UCSD-AML1 (cell line): ENCODE measurements around the gene STN1.

Experiments
- DNase-seq: peaks from one replicate; lab custom pipeline; 2025; ENCODE audit not compliant: unreplicated experiment; lab: John Stamatoyannopoulos, UW

Gene STN1

DNA sequence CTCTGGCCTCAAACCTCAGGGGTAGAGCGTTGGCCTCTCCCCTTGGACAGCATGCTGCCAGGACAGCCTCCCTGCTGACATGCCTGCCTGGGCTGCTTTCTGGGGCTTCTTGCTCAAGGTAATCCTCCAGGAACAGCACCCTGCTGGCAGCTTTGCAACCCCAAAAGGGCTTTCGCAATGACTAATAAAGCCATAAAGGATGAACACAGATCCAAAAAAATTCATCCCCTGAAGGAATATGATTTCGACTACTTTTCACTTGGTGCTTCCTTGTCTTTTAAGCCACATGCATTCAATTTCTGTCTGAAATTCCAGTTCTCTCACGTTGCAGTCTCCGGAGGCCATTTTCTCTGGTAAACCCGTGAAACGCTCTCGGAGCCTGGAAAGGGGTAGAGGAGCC, 47.5 kb downstream of the STN1 start:
- DNase-seq: no peak

DNA sequence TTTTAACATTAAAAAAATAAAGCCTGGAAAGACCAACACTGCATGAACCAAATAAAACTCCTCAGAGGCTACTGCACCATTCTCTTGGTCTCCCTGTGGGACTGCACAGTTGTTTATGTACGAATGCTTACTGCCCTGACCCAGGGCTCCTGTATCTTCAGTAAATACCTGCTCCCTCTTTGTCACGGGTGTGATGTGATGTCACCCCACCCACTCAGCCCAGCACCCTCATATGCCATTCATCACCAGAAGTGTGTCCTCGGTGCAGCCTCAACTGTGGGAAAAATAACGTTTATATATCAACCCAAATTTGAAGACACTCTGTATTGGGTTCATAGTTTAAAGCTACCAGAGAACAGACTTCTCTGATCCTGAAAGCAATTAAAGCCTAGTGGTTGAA, 48.6 kb downstream of the STN1 start:
- no peak for DNase-seq

DNA sequence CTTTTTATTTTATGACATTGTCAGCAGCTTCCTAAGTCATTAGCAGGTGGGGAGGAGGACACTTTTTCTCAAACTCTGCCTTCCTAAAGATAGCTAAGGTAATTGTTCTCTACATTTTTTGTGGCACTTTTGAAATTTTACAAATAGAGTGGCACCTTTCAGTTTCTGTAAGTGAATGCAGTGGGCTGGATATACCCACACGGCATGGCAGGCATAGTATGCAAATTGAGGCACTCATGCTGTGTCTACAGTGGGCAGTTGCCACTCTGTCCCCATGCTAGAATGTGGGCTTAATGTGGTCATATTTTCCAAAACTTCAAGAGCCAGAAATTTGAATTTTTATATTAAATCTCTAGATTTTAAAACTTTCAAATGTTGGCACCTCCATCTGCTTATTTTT, 49.8 kb downstream of the STN1 start:
- no peak for DNase-seq

DNA sequence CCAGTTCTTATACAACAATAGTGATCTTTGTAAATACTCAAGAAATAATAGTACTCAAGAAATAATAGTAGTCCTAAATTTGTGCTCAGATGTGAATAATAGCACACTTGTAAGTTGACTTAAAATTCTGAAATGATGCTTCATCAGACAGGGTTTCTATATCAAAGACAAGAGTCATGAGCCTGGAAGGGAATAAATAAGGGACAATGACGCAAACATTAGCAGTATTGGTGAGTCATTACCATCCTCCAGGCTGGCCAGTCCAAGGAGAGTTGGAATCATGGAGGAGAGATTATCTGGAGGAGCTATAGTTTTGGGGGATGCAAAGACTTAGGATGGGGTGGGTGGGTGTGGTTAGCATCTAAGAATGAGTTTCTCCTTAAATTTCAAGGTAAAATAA, 56.5 kb downstream of the STN1 start:
- no peak for DNase-seq

DNA sequence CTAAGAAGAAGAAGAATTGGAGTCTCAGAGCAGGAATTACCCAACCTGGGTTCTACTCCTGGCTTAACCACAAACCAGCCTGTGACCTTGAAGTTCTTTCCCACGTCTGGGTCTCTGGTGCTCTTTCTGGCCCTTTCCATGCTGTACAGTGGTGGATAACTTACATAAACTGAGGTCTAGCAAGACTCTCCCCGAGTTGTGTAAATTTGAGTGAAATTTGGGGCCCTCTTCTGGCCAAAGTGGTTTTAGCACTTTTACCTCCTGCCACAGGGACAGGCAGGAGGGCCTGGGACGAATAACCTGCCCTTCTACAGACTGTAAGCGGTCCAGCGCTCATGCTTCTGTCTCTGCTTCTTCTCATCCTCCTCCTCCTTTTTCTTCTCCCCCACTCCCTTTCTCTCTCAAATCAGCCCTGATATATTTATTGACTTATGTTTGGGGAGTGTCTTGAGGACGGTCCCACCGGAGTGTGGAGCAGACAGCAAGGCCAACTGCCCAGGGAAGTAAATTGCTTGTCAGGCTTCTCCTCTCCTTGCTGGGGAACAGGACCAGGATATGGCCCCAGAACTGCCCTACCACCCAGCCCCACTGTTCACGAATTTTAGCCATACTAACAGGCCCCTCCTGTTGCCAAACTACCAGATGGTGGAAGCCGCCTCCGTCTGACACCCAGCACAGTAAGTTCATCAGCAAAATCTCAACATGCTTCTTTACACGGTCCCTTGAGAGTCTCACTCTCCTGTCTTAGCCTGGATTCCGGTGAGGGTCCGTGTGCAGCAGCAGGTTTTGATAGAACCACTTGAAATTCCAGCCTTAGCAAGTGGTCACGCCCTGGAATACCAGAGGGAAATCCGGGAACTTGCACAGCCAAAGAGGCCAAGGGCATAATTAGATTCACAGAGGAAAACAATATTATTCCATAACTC, 58.6 kb downstream of the STN1 start:
- DNase-seq: peak; percentile 46

DNA sequence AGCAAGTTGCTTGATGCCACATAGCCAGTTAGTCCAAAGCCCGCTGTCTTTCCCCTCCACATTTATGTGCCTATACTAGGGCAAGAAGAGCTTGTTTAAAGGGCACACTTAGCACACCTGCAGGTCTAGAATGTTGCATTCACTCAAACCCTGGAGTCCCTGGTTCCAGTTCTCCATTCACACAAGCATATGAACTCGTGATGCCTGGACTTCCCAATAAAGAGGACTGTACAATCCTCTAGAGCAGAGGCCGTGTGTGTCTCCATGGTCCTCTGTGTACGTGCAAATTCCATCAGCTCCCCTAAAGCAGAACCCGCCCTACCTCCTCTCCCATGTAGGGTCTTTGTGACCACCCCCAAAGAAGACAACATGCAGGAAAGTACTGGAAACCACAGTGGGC, 59.6 kb downstream of the STN1 start:
- DNase-seq: no peak

DNA sequence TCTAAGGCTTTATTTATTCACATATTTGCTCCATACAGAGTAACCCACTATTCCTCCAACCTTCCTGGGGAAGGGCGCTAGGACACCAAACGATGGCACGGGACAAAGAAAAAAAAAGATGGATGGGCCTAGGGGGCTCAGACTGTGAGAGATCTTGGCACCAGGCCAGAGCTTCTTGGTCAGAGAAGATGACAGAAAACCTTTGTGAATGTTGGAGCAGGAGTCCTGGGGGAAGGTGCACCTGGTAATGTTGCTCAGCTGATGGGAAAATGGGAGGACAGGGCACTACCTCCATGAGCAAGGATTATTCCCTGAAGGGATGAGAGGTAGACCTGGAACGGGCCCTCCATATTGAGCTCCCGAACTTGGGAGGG, 61.2 kb downstream of the STN1 start:
- DNase-seq: no peak

DNA sequence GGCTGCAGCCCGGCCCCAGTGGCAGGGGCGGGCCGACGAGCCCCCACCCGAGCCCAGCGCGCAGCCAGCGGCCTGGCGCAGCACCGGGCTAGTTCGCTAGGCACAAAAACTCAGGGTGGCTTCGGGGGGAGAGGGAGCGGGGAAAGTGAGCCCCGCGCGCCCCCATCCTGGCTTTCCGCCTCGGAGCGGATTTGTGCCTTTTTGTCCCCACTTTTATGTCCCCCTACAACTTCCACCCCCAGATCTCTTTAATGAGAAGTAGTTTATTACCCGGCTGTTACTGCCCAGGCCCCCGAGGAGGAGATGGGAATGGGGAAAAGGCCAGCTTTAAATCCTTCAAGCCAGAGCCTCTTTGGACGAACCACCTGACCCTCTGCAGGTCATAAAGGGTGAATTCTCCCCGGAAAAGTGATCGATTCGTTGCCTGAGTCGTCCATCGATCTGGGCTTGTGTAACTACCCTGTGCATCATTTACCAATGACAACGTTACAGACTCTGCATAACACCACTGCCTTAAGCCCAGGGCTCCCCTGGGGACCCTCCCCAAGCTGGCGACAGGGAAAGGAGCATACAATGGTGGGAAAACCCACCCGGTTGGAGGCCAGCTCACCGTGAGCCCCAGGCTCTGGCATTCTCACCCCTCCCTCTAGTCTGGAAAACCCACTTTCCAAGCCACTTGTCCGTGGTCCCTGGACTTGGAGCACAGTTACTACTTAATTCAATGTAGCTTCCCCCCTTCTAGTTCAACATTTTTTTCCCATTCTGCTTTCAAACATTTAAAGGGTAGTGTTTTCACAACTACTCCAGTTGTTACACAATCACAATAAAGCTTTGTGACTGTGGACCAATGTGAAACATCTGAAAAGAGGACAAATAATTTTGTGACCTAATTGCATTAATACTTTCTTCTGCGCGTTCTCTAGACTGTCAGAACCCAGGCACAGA, 61.9 kb downstream of the STN1 start:
- DNase-seq: no peak

DNA sequence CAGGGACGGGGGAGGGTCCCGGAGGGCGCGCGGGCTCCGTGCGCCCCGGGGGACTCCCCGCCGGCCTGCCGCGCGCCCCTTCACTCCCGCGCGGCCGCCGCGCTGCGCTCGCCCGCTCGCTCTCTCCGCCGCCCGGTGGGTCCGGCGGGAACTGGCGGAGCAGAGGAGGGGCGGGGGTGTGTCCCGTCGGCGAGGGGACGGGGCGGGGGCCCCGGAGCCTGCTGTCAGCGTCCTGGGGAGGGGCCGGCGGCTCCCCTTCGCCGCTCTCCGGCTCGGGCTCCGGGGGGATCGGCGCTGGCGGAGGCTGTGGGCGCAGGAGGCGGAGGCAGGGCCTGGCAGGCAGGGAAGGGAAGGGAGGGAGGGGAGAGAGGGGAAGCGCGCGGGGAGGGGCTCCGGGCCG, 62.6 kb downstream of the STN1 start, which contains the start of gene SH3PXD2A:
Gene SH3PXD2A (minus strand): TSS at position 153 of the 400 bp plus-strand sequence. CDS start 310 bp downstream, outside the sequence.
- DNase-seq: peak; percentile 65

DNA sequence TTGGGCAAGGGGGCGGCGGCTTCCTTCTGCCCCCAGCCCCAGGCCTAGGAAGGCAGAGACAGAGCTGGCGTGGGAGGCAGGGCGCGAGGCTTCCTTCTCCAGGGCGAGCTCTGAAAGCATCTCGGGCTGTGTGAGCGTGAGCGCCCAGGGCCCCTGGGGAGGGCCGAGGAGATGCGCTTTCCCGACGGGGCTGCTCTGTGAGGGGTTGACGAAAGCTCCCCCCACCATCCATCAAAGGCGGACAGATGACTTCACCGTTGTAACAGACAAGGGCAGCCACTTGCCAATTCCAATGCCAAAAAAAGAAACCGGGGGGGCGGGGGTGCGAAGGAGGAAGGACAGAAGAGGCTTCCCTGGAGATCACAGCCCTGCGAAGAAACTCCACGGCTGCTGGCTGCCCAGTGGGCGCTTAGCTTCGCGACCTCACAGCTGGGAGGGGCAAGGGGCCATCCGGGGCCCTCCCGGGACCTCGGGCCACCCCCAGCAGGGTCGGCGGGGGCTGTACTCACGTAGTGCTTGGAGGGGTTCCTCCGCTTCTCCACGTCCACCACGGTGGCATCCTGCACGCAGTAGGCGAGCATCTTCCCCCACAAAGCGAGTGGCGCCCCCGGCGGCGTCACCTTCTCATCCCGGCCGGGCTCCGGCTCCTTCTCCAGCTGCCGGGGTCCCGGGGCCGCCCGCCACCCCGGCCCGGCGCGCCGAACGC, 63.1 kb downstream of the STN1 start:
- DNase-seq: peak; percentile 57

DNA sequence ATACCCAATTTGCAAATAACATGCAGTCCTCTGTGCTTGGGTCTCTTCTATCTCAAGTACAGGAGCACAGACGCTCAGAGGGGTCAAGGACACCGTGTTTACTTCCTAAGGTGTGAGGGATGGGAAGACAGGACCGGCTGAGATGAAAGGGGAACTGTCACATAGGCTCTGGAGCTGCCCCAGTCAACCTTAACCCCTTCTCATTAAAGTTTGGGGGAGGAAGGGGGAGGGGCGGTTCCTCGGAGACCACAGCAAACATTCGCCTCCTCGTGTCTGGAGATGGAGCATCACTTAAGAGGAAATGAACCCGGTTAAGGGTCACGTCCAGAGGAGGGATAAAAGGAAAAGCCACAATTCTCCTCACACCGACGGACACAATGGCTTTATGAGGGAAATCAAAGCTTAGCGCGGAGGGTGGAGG, 63.7 kb downstream of the STN1 start:
- peak; percentile 56 for DNase-seq

DNA sequence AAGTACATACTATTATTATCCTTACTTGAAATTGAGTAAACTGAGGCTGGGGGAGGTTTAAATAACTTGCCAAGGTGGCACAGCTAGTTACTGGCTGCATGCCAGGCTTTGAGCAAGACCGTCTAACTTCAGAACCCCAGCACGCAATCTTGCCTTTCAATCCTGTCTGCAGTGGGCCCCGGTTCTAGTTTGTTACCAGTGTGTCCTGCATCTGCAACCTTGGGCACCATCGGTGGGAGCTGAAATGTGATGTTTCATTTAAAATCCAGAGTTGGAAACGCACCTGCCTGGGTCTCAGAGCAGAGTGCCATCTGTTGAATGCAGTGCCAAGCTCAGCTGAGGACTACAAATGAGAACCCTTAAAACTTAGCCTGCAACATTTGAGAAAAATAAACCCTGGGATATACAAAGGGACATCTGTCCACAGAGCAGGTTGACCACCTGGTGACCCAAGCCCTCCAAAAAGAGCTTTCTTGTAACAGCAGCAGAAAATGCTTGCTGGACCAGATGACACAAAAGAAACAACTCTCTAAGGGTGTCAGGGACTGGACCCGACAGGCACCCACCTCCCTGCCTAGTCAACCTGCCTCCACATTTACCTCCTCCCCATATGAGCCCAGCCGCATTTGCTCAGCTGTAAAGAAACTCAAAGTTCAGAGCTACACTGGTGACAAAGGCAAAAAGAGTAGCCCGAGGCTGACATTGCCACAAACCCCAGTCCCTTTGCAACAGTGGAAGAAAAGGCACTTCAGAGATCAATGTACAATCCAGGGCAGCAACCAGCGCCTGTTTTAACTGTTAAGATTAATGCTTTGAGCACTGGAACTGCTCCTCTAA, 64.3 kb downstream of the STN1 start:
- no peak for DNase-seq

DNA sequence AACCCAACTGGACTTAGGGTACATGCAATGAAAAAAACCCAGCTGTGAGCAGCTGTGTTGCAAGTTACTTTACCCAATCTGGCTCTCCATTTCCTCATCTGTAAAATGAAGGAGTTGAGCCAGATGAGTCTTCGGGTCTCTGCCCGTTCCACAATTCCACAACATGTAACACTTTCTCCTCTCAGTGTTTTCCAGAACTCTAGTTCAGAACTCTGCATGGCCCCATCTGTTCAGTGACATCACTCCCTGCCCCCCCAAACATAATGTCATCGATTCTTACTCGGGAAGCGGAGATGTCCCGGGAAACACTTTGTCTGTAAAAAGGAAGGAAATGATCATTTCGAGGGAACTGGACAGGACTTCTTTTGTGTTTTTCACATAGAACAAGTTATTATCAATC, 65.1 kb downstream of the STN1 start:
- no peak for DNase-seq

DNA sequence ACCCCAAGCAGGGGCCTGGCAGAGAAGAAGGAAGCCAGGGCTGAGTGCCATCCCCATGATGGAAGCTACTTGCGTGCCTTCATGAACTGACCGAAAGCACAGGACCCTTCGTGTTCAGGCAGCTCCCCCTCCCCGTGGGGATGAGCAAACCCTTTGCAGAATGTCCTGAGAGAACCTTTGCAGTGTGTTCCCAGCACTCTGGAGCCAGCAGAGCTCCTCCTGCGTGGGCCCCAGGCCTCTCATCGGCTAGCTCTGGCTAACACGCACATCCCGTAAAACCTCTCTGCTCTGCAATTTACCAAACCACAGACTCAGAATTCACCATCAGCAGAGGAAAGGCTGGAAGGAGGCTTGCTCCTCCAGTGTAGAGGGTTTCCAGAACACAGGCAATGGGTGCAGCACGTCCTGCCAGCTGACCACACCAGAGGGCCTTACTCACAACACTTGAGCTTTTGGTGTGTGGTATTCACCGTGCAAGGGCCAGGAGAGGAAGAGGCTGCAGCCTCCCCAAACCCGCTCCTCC, 65.7 kb downstream of the STN1 start:
- DNase-seq: no peak

DNA sequence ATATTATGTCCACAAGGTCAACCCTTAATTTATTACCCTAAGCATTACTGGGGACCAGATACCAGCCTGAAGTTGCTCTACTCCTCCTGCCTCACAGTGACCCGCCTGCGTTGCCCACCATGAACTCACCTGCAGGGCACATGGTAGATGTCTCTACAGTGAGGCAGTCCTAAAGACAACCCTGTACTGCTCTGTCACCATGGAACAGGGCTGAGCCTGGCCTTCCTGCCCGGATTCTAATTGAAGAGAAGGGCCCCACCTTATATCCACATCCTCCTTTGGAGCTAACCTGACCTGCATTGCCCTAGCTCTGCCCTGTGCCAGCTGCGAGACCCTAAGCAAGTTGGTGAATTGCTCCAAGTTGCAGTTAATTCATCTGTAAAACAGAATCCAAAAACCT, 66.7 kb downstream of the STN1 start:
- DNase-seq: no peak

DNA sequence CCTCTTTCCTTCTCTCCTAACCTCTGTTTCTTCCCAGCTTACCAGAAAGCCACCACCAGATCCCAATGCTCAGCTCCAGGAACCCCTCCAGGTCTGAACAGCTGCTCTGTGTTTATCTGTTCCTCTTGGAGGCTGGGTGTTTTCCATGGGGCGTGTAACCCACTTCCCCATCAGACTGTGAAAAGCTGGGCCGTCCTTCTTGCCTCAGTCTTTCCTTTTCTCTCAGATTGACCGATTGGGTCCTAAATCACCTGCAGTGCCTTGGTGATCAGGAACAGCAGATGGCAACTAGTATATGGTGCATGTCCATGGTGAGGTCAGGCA, 67.5 kb downstream of the STN1 start:
- DNase-seq: no peak

DNA sequence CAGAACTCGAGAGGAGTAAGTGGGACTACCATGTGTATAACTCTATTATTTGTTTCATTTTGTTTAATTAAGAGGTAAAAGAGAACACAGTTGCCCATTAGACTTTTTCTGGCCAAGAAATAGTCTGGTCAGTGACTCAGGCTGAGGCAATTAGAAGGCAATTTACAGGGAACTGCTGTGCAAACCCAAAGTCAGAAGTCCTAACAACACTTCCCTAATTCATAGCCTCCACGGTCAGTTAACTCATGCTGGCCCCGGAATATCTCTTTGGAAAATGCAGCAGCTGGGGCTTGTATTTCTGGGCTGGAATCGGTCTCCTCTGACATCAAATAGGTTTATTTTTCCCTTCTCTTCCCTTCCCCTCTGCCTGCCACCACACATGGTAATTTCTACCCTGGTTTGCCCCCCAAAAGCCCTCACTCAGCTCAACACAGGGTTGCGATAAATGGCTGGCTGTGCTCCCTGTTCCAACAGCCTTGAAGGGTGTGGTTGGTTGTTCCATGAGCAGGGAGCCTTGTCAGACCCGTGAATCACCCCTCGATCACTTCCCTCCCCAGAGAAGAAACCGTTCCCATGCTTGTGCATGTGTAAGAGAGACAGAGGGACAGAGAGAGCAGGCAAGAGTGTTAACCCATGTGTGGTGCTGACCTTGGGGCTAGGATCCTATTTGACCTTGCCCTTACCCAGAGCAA, 68.0 kb downstream of the STN1 start:
- peak; percentile 50 for DNase-seq

DNA sequence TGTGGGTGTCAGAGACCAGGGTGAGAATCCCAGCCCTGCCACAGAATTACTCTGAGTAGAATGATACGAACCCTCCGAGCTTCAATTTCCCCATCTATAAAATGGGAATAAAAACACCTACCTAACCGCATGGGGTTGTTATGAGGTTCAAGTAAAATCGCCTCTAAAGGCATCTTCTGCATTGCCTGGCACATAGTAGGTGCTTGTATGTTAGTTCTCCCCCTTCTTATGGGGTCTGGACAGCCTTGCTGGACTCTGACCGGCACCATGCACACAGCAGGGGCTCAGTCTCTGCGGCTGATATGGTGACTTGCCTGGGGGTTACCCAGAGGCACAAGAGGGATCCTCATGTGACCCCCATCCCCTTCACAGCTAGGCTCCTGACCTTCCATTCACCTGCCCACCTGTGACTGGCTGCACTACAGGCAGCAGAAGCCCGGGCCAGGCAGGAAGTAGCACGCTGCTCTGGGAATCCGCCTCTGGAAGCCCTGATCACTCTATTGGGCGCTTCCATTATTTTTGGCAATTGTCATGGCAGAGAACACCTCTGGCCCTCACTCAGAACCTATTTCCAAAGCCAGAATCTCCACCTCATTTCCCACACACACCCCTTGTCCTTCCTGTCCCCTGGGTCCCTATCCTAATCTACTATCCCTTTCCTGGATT, 68.6 kb downstream of the STN1 start:
- no peak for DNase-seq

DNA sequence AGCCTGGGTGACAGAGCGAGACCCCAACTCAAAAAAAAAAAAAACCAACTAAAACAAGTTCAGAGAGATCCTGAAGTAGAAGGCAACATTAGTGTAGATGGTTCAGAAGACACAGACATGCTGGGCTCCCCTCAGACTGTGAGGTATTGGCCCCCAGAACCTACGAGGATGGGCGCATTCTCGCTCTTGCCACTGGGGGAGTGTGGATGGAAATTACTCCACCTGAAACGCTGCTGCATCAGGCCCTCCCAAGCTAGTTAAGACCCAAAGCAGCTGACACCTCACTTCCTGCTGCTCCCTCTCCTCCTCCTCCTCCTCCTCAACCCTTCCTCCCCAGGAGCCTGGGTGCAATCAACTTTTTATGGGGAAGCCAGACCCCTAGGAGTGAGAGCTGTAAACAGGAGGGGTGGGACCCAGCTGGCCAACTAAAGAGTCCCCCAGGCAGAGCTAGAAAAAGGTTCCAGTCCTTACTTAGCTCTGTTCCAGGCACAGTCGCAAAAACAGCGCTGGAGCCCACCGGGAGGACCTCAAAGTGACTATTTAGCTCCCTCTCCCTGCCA, 70.0 kb downstream of the STN1 start:
- peak; percentile 38 for DNase-seq
